GM19397 (cell line): ENCODE results near the gene PHF13.
"Not testable (repeated sequence)": the region's sequence is repeated elsewhere in the genome, so short reads cannot be mapped to it uniquely, and the experiment has no call there.

Source experiments
- ATAC-seq: cut with Tn5 transposase; IDR thresholded peaks from one replicate; pipeline ENCODE4 v1.9.1; 2021; ENCODE audit warnings: mild to moderate bottlenecking, moderate library complexity; ENCODE audit not compliant: unreplicated experiment

PHF13 gene

GRCh38 chr1:6627031-6627430, 13.5 kb downstream of the PHF13 start:
- no peak for ATAC-seq

GRCh38 chr1:6627841-6628545, 14.5 kb downstream of the PHF13 start:
- no peak for ATAC-seq

- no peak for ATAC-seq
Measured at GRCh38 chr1:6628971-6629479, 15.5 kb downstream of the PHF13 start.

- ATAC-seq: no peak
Measured at GRCh38 chr1:6630027-6630426, 16.5 kb downstream of the PHF13 start.

GRCh38 chr1:6631058-6631457, 17.5 kb downstream of the PHF13 start:
- ATAC-seq: no peak

- no peak for ATAC-seq
Measured at GRCh38 chr1:6632588-6633514, 19.3 kb downstream of the PHF13 start.

- no peak for ATAC-seq
Measured at GRCh38 chr1:6634371-6635052, 21.0 kb downstream of the PHF13 start.

- ATAC-seq: no peak
Measured at GRCh38 chr1:6635161-6635909, 21.8 kb downstream of the PHF13 start.

- no peak for ATAC-seq
Measured at GRCh38 chr1:6635910-6636760, 22.6 kb downstream of the PHF13 start.

GRCh38 chr1:6636778-6637177, 23.2 kb downstream of the PHF13 start:
- not testable (repeated sequence) for ATAC-seq

GRCh38 chr1:6637770-6638169, 24.2 kb downstream of the PHF13 start:
- ATAC-seq: no peak

GRCh38 chr1:6638226-6638625, 24.7 kb downstream of the PHF13 start:
- no peak for ATAC-seq

GRCh38 chr1:6640867-6641266, 27.3 kb downstream of the PHF13 start:
- ATAC-seq: not testable (repeated sequence)

GRCh38 chr1:6645018-6645417, 31.5 kb downstream of the PHF13 start:
- no peak for ATAC-seq

GRCh38 chr1:6646499-6647148, 33.1 kb downstream of the PHF13 start:
- no peak for ATAC-seq

GRCh38 chr1:6648556-6648955, 35.0 kb downstream of the PHF13 start:
- no peak for ATAC-seq

- ATAC-seq: no peak
Measured at GRCh38 chr1:6651909-6652308, 38.4 kb downstream of the PHF13 start.

- ATAC-seq: no peak
Measured at GRCh38 chr1:6652986-6653385, 39.5 kb downstream of the PHF13 start.
